Muscle of back (tissue), 13 donors: ENCODE measurements around the gene REELD1. TPM values are rescaled to one million over a fixed set of nuclear protein-coding genes. Genes with fewer than 3 reads are reported as not detected.

Experiments
- DNase-seq, 3 donors: peaks; one replicate each; pipeline versions ENCODE4 v3.0.0 to v3.0.0-alpha.2; 2013
- long read RNA-seq, 9 donors: transcript quantifications; one replicate each; lab custom pipeline, GENCODE V29; 2026
- polyA plus RNA-seq, 10 donors: library from polyadenylated mRNA; unstranded; fragments of 120-200 nt; gene quantifications; one replicate each; pipeline ENCODE4 v1.2.1, GENCODE V29; 2013; ENCODE audit not compliant: insufficient read length in 10 of 10

REELD1 gene
- under 1 TPM in 4 of 10 donors, not detected in 6; 0.07 to 0.33 (median 0.19) TPM for polyA plus RNA-seq
- long read RNA-seq, donor 1 = 0 reads
- long read RNA-seq, donor 2 = 0 reads
- long read RNA-seq, donor 3 = 0 reads
- long read RNA-seq, donor 4 = 0 reads
- long read RNA-seq, donor 5 = 0 reads
- long read RNA-seq, donor 6 = 0 reads
- long read RNA-seq, donor 7 = 0 reads
- long read RNA-seq, donor 8 = 0 reads
- long read RNA-seq, donor 9 = 0 reads

- no peak for DNase-seq
These were observed at the start of gene REELD1 for GRCh38 chr4:146214238-146214637. REELD1 (plus strand) TSS chr4:146214538; CDS start chr4:146216953, 2,415 bp downstream.

- peak; percentile 33 to 68 (median 51) for DNase-seq
These were observed 49.1 kb upstream of the REELD1 start for GRCh38 chr4:146165221-146165620.

- peak in 1 of 3 donors; percentile 38 for DNase-seq
These were observed 48.5 kb upstream of the REELD1 start for GRCh38 chr4:146165840-146166239.

GRCh38 chr4:146170149-146170548 is 44.2 kb upstream of the REELD1 start:
- no peak for DNase-seq

- DNase-seq = peak; percentile 88 to 97 (median 89)
These were observed 38.5 kb upstream of the REELD1 start, which contains the start of gene LSM6 for GRCh38 chr4:146175541-146176453. LSM6 (plus strand) TSS chr4:146175718; CDS start chr4:146182922, 7,204 bp downstream.

- no peak for DNase-seq
These were observed 37.4 kb upstream of the REELD1 start for GRCh38 chr4:146176891-146177290.

- no peak for DNase-seq
These were observed 36.2 kb upstream of the REELD1 start for GRCh38 chr4:146178126-146178525.

- no peak for DNase-seq
These were observed 34.5 kb upstream of the REELD1 start for GRCh38 chr4:146179784-146180370.

- DNase-seq = no peak
These were observed 31.9 kb upstream of the REELD1 start for GRCh38 chr4:146182443-146182842.

- no peak for DNase-seq
These were observed 31.1 kb upstream of the REELD1 start for GRCh38 chr4:146183209-146183608.

- DNase-seq = no peak
These were observed 28.3 kb upstream of the REELD1 start for GRCh38 chr4:146186041-146186440.

- no peak for DNase-seq
These were observed 27.7 kb upstream of the REELD1 start for GRCh38 chr4:146186596-146186995.

- no peak for DNase-seq
These were observed 23.9 kb upstream of the REELD1 start for GRCh38 chr4:146190456-146190855.

GRCh38 chr4:146191766-146192458 is 22.4 kb upstream of the REELD1 start:
- DNase-seq = peak in 2 of 3 donors; percentile 9 to 41

- DNase-seq = no peak
These were observed 20.7 kb upstream of the REELD1 start for GRCh38 chr4:146193628-146194027.

- DNase-seq = no peak
These were observed 20.1 kb upstream of the REELD1 start for GRCh38 chr4:146194212-146194611.

GRCh38 chr4:146202665-146203064 is 11.7 kb upstream of the REELD1 start:
- no peak for DNase-seq

GRCh38 chr4:146207410-146207809 is 6.9 kb upstream of the REELD1 start:
- DNase-seq = no peak

- no peak for DNase-seq
These were observed 3.4 kb upstream of the REELD1 start for GRCh38 chr4:146210890-146211289.

- no peak for DNase-seq
These were observed 2.9 kb upstream of the REELD1 start for GRCh38 chr4:146211440-146211839.

- no peak for DNase-seq
These were observed 1.6 kb upstream of the REELD1 start for GRCh38 chr4:146212781-146213180.

- DNase-seq = peak in 1 of 3 donors; percentile 13
These were observed 8.0 kb downstream of the REELD1 start for GRCh38 chr4:146222313-146222712.
